Thoracic aorta (tissue), 2 donors: ENCODE data around the gene DYNLT2B. TPM values are rescaled to one million over a fixed set of nuclear protein-coding genes. Genes with fewer than 3 reads are reported as not detected.
"Not testable (repeated sequence)": the region's sequence is repeated elsewhere in the genome, so short reads cannot be mapped to it uniquely, and the experiment has no call there.

ENCODE experiments used
- ATAC-seq: fragments of 150-250 bp; one replicate; pipeline ENCODE4 v1.8.0; 2017; ENCODE audit warnings: low read depth; ENCODE audit not compliant: insufficient number of reproducible peaks, low FRiP score
- DNase-seq: peaks from one replicate; pipeline ENCODE4 v3.0.0-alpha.2; 2020; ENCODE audit warnings: low spot score
- H3K27ac ChIP-seq, 2 donors: fragments of 200-600 bp; sonication (generic); 1 replicate in 1 of 2; 2 replicates in 1 of 2; pipeline ENCODE4 v1.5.1; 2016; ENCODE audit warnings: mild to moderate bottlenecking in 2 of 2, moderate library complexity in 2 of 2
- H3K27me3 ChIP-seq: fragments of 200-600 bp; sonication (generic); replicated peaks from 2 replicates; pipeline ENCODE4 v1.6.0; 2016; ENCODE audit warnings: mild to moderate bottlenecking; ENCODE audit not compliant: insufficient read depth
- H3K36me3 ChIP-seq: fragments of 200-600 bp; sonication (generic); one replicate; pipeline ENCODE4 v1.5.1; 2016
- H3K4me1 ChIP-seq, 2 donors: fragments of 200-600 bp; sonication (generic); 1 replicate in 1 of 2; 2 replicates in 1 of 2; pipeline versions ENCODE4 v1.5.1 to v1.6.0; 2016; ENCODE audit warnings: low read depth in 2 of 2, mild to moderate bottlenecking in 1 of 2; ENCODE audit not compliant: control insufficient read depth in 1 of 2
- H3K4me3 ChIP-seq: fragments of 200-600 bp; sonication (generic); 2 replicates; pipeline ENCODE4 v1.5.1; 2016; ENCODE audit warnings: mild to moderate bottlenecking
- H3K9me3 ChIP-seq: fragments of 200-600 bp; sonication (generic); 2 replicates; pipeline ENCODE4 v1.5.1; 2016
- total RNA-seq, 2 donors: library from RNA; depleted of rRNA; stranded (reverse); fragments of >200 nt; gene quantifications; one replicate each; pipeline versions ENCODE4 v1.1.0 to v1.2.3, GENCODE V29; 2016
- TF ChIP-seq, protein P1 (sequence below): fragments of 200-600 bp; sonication (generic); IDR thresholded peaks from one replicate; pipeline ENCODE4 v1.5.1; 2019; ENCODE audit warnings: antibody characterized with exemption

The DYNLT2B gene
- total RNA-seq, 2 donors from 2014 or later, result 4.0 TPM; not detected in 1

DNA sequence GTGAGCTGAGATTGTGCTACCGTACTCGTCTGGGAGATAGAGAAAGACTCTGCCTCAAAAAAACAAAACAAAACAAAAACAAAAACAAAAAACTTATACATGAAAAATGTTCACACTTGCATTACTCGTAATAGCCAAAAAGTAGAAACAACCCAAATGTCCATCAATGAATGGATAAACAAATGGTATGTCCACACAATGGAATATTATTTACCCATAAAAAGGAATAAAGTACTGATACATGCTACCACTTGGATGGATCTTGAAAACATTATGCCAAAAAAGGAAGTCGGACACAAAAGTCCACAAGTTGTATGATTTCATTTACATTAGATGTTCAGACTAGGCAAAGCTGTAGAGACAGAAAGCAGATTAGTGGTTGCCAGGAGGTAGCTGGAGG, 57.3 kb downstream of the DYNLT2B start:
- no peak for ATAC-seq
- peaks cover 12% of the 10 kb centered on the region for H3K36me3 ChIP-seq
- no peak overlapping the region for H3K27ac ChIP-seq
- DNase-seq, result no peak
- no peaks in the 10 kb centered on the region for H3K4me1 ChIP-seq
- H3K4me3 ChIP-seq, result no peak overlapping the region
- TF ChIP-seq, protein P1, sequence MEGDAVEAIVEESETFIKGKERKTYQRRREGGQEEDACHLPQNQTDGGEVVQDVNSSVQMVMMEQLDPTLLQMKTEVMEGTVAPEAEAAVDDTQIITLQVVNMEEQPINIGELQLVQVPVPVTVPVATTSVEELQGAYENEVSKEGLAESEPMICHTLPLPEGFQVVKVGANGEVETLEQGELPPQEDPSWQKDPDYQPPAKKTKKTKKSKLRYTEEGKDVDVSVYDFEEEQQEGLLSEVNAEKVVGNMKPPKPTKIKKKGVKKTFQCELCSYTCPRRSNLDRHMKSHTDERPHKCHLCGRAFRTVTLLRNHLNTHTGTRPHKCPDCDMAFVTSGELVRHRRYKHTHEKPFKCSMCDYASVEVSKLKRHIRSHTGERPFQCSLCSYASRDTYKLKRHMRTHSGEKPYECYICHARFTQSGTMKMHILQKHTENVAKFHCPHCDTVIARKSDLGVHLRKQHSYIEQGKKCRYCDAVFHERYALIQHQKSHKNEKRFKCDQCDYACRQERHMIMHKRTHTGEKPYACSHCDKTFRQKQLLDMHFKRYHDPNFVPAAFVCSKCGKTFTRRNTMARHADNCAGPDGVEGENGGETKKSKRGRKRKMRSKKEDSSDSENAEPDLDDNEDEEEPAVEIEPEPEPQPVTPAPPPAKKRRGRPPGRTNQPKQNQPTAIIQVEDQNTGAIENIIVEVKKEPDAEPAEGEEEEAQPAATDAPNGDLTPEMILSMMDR, result no peak
- no peaks in the 10 kb centered on the region for H3K27me3 ChIP-seq
- no peaks in the 10 kb centered on the region for H3K9me3 ChIP-seq

DNA sequence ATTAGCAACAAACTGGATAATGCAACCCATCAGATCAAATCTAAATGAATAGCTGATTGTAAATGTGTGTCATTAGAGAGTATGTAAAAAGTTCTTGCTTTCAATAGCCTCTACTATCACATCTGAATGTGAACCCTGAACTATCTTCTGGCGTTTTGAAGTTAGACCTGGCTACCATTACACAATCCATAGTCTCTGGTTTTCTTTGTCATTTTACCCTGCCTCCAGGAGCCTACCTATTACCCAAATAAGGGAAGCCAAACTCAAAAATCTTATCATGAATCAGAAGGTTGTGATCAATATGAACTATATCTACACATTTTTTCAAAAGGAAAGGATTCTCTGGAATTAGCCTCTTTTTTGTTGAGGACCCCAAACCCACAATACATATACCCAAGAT, 62.3 kb downstream of the DYNLT2B start:
- no peak for DNase-seq
- H3K9me3 ChIP-seq, result no peaks in the 10 kb centered on the region
- ATAC-seq, result no peak
- no peaks in the 10 kb centered on the region for H3K4me1 ChIP-seq
- H3K27ac ChIP-seq, result no peak overlapping the region
- no peak overlapping the region for H3K4me3 ChIP-seq
- no peaks in the 10 kb centered on the region for H3K27me3 ChIP-seq
- TF ChIP-seq, protein P1, result no peak
- peaks cover 15% of the 10 kb centered on the region for H3K36me3 ChIP-seq

DNA sequence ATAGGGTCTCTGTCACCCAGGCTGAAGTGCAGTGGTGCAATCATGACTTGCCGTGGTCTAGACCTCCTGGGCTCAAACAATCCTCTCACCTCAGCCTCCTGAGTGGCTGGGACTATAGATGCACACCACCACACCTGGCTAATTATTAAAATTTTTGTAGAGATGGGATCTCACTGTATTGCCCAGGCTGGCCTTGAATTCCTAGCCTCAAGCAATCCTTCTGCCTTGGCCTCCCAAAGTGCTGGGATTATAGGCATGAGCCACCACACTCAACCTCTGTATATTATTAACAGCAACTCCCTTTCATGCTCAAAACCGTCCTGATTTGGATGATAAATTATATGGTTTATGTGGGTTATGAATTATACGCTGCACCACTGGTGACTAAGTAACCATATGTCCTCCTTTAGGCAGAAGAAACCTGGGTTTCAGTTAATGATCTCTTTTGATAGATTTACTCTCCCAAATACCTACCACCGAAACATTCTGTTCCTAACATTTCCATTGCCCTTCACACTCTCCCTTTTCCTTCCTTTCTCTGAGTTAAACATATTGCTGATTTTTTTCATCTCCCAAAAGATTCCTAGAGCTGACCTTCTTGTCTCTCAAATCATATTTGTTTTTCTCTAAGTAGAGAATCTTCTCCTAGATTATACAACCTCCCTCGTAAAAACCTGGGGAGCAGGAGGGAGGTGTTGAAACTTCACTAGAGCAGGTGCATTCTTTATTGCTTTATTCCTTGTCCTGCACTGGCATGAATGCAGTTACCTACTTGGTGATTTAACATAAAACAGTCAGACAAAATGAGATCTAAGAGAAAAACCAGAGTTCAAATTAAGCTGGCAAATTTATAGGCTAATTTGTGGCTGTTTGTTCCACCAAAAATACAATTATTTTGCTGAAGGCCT, 63.4 kb downstream of the DYNLT2B start:
- H3K4me3 ChIP-seq, result no peak overlapping the region
- no peaks in the 10 kb centered on the region for H3K27me3 ChIP-seq
- TF ChIP-seq, protein P1, result no peak
- ATAC-seq, result no peak
- no peak for DNase-seq
- H3K4me1 ChIP-seq, result no peaks in the 10 kb centered on the region
- H3K27ac ChIP-seq, result no peak overlapping the region
- no peaks in the 10 kb centered on the region for H3K9me3 ChIP-seq
- peaks cover 15% of the 10 kb centered on the region for H3K36me3 ChIP-seq

DNA sequence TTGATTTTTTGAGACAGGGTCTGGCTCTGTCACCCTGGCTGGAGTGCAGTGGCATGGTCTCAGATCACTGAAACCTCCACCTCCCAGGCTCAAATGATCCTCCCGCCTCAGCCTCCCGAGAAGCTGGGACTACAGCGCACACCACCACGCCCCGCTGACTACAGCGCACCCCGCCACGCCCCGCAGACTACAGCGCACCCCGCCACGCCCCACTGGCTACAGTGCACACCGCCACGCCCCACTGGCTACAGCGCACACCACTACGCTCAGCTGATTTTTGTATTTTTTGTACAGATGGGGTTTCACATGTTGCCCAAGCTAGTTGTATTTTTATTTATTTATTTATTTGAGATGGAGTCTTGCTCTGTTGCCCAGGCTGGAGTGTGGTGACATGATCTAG, 66.1 kb downstream of the DYNLT2B start:
- no peaks in the 10 kb centered on the region for H3K4me1 ChIP-seq
- no peaks in the 10 kb centered on the region for H3K9me3 ChIP-seq
- TF ChIP-seq, protein P1, result no peak
- H3K4me3 ChIP-seq, result no peak overlapping the region
- H3K27me3 ChIP-seq, result no peaks in the 10 kb centered on the region
- H3K27ac ChIP-seq, result no peak overlapping the region
- no peak for ATAC-seq
- H3K36me3 ChIP-seq, result peaks cover 29% of the 10 kb centered on the region
- no peak for DNase-seq

DNA sequence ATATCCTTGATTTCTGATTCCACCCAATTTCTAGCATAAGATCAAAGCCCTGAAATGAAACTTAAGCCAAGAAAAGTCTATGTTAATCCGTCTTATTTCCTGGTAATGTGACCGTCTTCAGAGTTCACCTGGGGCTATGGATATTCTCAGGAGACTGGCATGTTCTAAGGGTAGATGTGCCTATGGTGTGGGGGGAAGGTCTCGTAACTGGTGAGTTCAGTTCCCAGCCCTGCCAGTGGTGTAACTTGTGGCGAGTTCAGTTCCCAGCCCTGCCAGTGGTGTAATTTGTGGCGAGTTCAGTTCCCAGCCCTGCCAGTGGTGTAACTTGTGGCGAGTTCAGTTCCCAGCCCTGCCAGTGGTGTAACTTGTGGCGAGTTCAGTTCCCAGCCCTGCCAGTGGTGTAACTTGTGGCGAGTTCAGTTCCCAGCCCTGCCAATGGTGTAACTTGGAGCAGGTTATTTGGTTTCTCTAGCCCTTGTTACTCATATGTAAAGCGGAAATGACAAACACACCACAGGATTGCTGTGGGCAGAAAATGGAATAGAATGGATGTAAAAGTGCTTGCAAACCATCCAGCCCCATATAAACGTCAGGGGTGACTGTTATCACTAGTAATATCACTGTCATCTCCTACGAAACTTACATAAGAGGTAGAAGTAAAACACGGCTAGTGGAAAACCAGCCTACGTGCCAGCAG, 71.3 kb downstream of the DYNLT2B start:
- DNase-seq, result no peak
- H3K4me3 ChIP-seq, result no peak overlapping the region
- no peak overlapping the region for H3K27ac ChIP-seq
- H3K36me3 ChIP-seq, result peaks cover 35% of the 10 kb centered on the region
- H3K4me1 ChIP-seq, result no peaks in the 10 kb centered on the region
- TF ChIP-seq, protein P1, result no peak
- H3K27me3 ChIP-seq, result no peaks in the 10 kb centered on the region
- ATAC-seq, result no peak
- H3K9me3 ChIP-seq, result no peaks in the 10 kb centered on the region

DNA sequence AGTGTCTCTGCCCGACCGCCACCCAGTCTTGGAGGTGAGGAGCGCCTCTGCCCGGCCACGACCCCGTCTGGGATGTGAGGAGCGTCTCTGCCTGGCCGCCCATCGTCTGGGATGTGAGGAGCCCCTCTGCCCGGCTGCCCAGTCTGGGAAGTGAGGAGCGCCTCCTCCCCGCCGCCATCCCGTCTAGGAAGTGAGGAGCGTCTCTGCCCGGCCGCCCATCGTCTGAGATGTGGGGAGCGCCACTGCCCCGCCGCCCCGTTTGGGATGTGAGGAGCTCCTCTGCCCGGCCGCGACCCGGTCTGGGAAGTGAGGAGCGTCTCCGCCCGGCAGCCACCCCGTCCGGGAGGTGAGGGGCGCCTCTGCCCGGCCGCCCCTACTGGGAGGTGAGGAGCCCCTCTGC, 73.9 kb downstream of the DYNLT2B start:
- not testable (repeated sequence) for H3K9me3 ChIP-seq, ATAC-seq, DNase-seq, H3K4me3 ChIP-seq, H3K27ac ChIP-seq, H3K27me3 ChIP-seq, H3K4me1 ChIP-seq
- H3K36me3 ChIP-seq, result peaks cover 49% of the 10 kb centered on the region
